IMR-90 (cell line): ENCODE data around the gene SH2D5. TPM values are rescaled to one million over a fixed set of nuclear protein-coding genes. Genes with fewer than 3 reads are reported as not detected.

ENCODE experiments used
- CTCF ChIP-seq: conservative IDR thresholded peaks from 2 replicates; pipeline ENCODE4 v1.5.1; 2012; ENCODE audit warnings: mild to moderate bottlenecking, low read depth, low read length, improper control_type of control experiment
- MAFK ChIP-seq: IDR thresholded peaks from 2 replicates; pipeline ENCODE4 v1.6.1; 2012; ENCODE audit warnings: low read depth, low read length, improper control_type of control experiment
- RCOR1 ChIP-seq: IDR thresholded peaks from 2 replicates; pipeline ENCODE4 v1.6.1; 2012; ENCODE audit warnings: mild to moderate bottlenecking, low read length, improper control_type of control experiment; ENCODE audit not compliant: insufficient replicate concordance
- polyA plus RNA-seq, 3 experiments: library from polyadenylated mRNA; depleted of rRNA; stranded (reverse); fragments of >200 nt; gene quantifications; 2 replicates each; pipeline ENCODE4 v1.2.3, GENCODE V29; 2012; ENCODE audit warnings: low replicate concordance in 1 of 3
- total RNA-seq: library from RNA; depleted of rRNA; stranded (reverse); fragments of >200 nt; gene quantifications from 2 replicates; pipeline ENCODE4 v1.2.3, GENCODE V29; 2012

SH2D5 gene
- total and polyA plus RNA-seq, 2 of the 4 experiments (the other 2 are of a cell fraction): 7.2 to 14.4 TPM

GRCh38 chr1:20725189-20726117 lies 7.0 kb downstream of the SH2D5 start (continued):
- TF ChIP-seq CTCF: no peak
- no peak for TF ChIP-seq RCOR1
- no peak for TF ChIP-seq MAFK
